ENCODE data around the gene CT45A2. TPM values are rescaled to one million over a fixed set of nuclear protein-coding genes. Genes with fewer than 3 reads are reported as not detected.
"Not testable (repeated sequence)": the region's sequence is repeated elsewhere in the genome, so short reads cannot be mapped to it uniquely, and the experiment has no call there.

CT45A2 gene
- polyA plus RNA-seq, 1 donor (not counting 4 experiments of a cell fraction or from before 2014, with no cell fraction given), result not detected

DNA sequence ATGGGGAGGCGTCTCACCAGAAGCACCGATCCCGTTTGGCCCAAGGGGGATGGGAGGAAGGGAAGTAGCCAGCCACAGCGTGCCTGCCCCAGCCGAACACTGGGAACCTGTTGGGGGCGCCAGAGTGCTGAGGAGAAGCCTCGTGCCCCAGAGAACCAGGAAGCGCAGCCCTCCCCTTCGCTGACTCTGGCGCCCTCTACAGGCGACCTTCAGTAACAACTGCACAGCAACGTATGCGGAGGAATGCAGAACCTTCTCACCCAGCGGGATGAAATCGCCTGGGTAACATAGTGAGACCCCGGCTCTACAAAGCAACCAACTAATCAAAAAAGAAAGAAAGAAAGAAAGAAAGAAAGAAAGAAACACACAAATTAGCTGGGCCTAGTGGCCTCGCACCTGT lies 51.7 kb downstream of the CT45A2 start, which contains the start of gene CT45A3:
TSS of gene CT45A3 (minus strand) at position 101 of the 400 bp plus-strand sequence. CDS start 3,747 bp downstream, outside the sequence.
- H3K4me3 ChIP-seq (ENCODE audit: control insufficient read depth in 2 of 3, extremely low read depth in 1 of 3, insufficient read depth in 2 of 3, low read depth in 1 of 3, low read length in 3 of 3); H3K9me3 ChIP-seq (ENCODE audit: control insufficient read depth, low read depth, low read length); DNase-seq (ENCODE audit: low read depth, low spot score); H3K9ac ChIP-seq (ENCODE audit: control insufficient read depth, extremely low read depth, insufficient read depth, low read length); H3K27me3 ChIP-seq (ENCODE audit: control insufficient read depth, extremely low read depth, insufficient read depth, low read length); H4K20me1 ChIP-seq (ENCODE audit: control insufficient read depth, extremely low read depth, insufficient read depth, low read length); H3K79me2 ChIP-seq (ENCODE audit: control insufficient read depth, insufficient read depth, low read length); FAIRE-seq; H2AFZ ChIP-seq (ENCODE audit: control insufficient read depth, low read length); H3K4me2 ChIP-seq (ENCODE audit: control insufficient read depth, extremely low read depth, insufficient read depth, low read depth, low read length); H3K36me3 ChIP-seq (ENCODE audit: control insufficient read depth in 2 of 2, extremely low read depth in 1 of 2, insufficient read depth in 2 of 2, low read length in 2 of 2); H3K4me1 ChIP-seq (ENCODE audit: control insufficient read depth, extremely low read depth, insufficient read depth, low read length); H3K27ac ChIP-seq (ENCODE audit: control insufficient read depth, insufficient read depth, low read length); H3K9me1 ChIP-seq (ENCODE audit: control insufficient read depth, extremely low read depth, insufficient read depth, low read length); dilution Hi-C loops (cut with MboI; ENCODE audit: extremely low pct_ligation_motif_present, low sequenced_read_pairs): not testable (repeated sequence)

Other genes with a start within 250 kb of the CT45A2 start
- gene CT45A1, start 106.4 kb downstream of the CT45A2 start, polyA plus RNA-seq, result not detected in 3 replicates
- not detected in 3 replicates for gene CT45A3, start 51.8 kb downstream of the CT45A2 start, polyA plus RNA-seq
- not detected in 3 replicates for gene CT45A5, start 34.5 kb downstream of the CT45A2 start, polyA plus RNA-seq
- not detected in 3 replicates for gene CT45A6, start 17.2 kb downstream of the CT45A2 start, polyA plus RNA-seq
- not detected in 3 replicates for gene CT45A7, start 17.3 kb upstream of the CT45A2 start, polyA plus RNA-seq
- not detected in 3 replicates for gene CT45A8, start 34.5 kb upstream of the CT45A2 start, polyA plus RNA-seq
- not detected in 3 replicates for gene CT45A9, start 51.8 kb upstream of the CT45A2 start, polyA plus RNA-seq
- gene CT45A10, start 73.4 kb upstream of the CT45A2 start, polyA plus RNA-seq, result not detected in 3 replicates
- gene SAGE1, start 73.7 kb upstream of the CT45A2 start, polyA plus RNA-seq, result not detected in 3 replicates
- 10.4 to 19.8 TPM (median 14.8 TPM) in 3 replicates for gene MMGT1, start 154.0 kb upstream of the CT45A2 start, polyA plus RNA-seq
- gene SLC9A6, start 165.4 kb upstream of the CT45A2 start, polyA plus RNA-seq, result 11.0 to 17.4 TPM (median 14.0 TPM) in 3 replicates